ENCODE results near the gene RNF25.

Gene RNF25

GRCh38 chr2:218671654-218672566 lies at the start of gene RNF25, which contains the start of gene STK36:
RNF25 (minus strand) TSS chr2:218672002; CDS start chr2:218671970, 32 bp downstream.
STK36 (plus strand) TSS chr2:218672086; CDS start chr2:218672830, 744 bp downstream.
- TF ChIP-seq, protein P1, sequence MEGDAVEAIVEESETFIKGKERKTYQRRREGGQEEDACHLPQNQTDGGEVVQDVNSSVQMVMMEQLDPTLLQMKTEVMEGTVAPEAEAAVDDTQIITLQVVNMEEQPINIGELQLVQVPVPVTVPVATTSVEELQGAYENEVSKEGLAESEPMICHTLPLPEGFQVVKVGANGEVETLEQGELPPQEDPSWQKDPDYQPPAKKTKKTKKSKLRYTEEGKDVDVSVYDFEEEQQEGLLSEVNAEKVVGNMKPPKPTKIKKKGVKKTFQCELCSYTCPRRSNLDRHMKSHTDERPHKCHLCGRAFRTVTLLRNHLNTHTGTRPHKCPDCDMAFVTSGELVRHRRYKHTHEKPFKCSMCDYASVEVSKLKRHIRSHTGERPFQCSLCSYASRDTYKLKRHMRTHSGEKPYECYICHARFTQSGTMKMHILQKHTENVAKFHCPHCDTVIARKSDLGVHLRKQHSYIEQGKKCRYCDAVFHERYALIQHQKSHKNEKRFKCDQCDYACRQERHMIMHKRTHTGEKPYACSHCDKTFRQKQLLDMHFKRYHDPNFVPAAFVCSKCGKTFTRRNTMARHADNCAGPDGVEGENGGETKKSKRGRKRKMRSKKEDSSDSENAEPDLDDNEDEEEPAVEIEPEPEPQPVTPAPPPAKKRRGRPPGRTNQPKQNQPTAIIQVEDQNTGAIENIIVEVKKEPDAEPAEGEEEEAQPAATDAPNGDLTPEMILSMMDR (IDR thresholded peaks at IDR 0.05; ENCODE audit: borderline replicate concordance, control extremely low read depth, extremely low read depth, insufficient read depth, missing control alignments), result no peak
- peak; percentile 91 for DNase-seq (ENCODE audit: low spot score)
- in situ Hi-C loops (cut with MboI; ENCODE audit: low sequenced_read_pairs, unreplicated experiment), result no loop called here

- in situ Hi-C loops (cut with MboI; ENCODE audit: low sequenced_read_pairs, unreplicated experiment), result loop anchor here (10.0 kb wide), 1 partner anchor 123 kb away; no protein-coding TSS in a partner anchor
- TF ChIP-seq, protein P1 (IDR thresholded peaks at IDR 0.05; ENCODE audit: borderline replicate concordance, control extremely low read depth, extremely low read depth, insufficient read depth, missing control alignments), result no peak
- no peak for DNase-seq (ENCODE audit: low spot score)
Measured at GRCh38 chr2:218721488-218721887, 49.7 kb upstream of the RNF25 start.

DNA sequence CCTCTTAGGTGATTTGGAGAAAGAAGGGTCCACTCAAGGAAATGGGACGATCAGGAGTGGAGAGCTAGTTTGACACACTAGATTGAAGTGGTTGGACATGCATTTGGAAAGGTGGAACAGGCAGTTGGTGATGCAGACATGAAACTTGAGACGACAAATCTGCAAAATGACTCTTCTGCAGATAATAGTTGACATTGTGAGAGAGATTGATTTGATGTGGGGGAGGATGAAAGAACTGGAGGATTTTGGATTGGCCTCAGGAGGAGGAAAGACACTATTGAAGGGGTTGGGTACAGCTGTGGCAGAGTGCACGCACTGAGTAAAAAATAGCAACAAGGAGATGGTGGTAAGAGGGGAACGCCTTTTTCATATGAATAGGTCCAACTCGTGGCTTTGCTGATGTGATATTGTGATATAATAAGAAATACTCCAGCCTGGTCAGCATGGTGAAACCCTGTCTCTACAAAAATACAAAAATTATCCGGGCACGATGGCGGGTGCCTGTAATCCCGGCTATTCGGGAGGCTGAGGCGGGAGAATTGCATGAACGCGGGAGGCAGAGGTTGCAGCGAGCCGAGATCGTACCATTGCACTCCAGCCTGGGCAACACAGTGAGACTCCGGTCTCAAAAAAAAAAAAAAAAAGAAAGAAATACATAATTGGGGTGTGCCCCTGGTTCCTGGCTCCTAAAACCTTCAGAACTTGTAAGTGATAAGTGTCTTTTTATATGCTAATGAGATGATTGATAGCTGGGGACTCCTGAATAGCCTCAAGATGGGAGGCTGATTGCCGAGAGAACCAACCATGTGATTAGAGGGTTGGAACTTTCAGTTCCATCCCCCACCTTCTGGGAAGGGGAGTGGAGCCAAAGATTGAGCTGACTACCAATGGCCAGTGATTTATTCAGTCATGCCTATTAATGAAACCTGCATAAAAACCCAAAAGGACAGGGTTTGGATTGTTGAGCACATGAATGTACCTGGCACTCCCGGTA lies 48.5 kb upstream of the RNF25 start:
- in situ Hi-C loops (cut with MboI; ENCODE audit: low sequenced_read_pairs, unreplicated experiment), result loop anchor here (10.0 kb wide), 1 partner anchor 124 kb away; no protein-coding TSS in a partner anchor
- no peak for DNase-seq (ENCODE audit: low spot score)
- TF ChIP-seq, protein P1 (IDR thresholded peaks at IDR 0.05; ENCODE audit: borderline replicate concordance, control extremely low read depth, extremely low read depth, insufficient read depth, missing control alignments), result no peak

GRCh38 chr2:218719457-218719856 lies 47.7 kb upstream of the RNF25 start:
- DNase-seq (ENCODE audit: low spot score), result no peak
- TF ChIP-seq, protein P1 (IDR thresholded peaks at IDR 0.05; ENCODE audit: borderline replicate concordance, control extremely low read depth, extremely low read depth, insufficient read depth, missing control alignments), result no peak
- in situ Hi-C loops (cut with MboI; ENCODE audit: low sequenced_read_pairs, unreplicated experiment), result no loop called here

DNA sequence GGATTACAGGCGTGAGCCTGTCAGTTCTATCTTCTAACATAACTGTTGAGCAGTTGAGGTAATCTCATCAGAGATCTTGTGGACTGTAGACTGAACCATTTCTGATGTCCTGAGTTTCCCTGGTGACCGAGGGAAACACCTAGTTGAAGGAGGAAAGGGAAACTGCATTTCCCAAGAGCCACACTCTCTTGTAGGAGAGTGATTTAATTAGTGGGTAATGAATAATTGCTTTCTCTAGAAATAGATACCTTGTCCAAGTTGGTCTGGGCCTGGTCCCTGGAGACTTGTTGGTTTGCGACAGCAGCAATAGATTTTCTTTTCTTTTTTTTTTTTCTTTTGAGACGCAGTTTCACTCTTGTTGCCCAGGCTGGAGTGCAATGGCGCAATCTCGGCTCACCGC lies 46.3 kb upstream of the RNF25 start:
- in situ Hi-C loops (cut with MboI; ENCODE audit: low sequenced_read_pairs, unreplicated experiment), result no loop called here
- TF ChIP-seq, protein P1 (IDR thresholded peaks at IDR 0.05; ENCODE audit: borderline replicate concordance, control extremely low read depth, extremely low read depth, insufficient read depth, missing control alignments), result no peak
- DNase-seq (ENCODE audit: low spot score), result no peak

- TF ChIP-seq, protein P1 (IDR thresholded peaks at IDR 0.05; ENCODE audit: borderline replicate concordance, control extremely low read depth, extremely low read depth, insufficient read depth, missing control alignments), result no peak
- in situ Hi-C loops (cut with MboI; ENCODE audit: low sequenced_read_pairs, unreplicated experiment), result no loop called here
- no peak for DNase-seq (ENCODE audit: low spot score)
Measured at GRCh38 chr2:218717262-218717661, 45.5 kb upstream of the RNF25 start.
